HepG2 (cell line): Measurements from ENCODE around the gene USP17L10.
"Not testable (repeated sequence)": the region's sequence is repeated elsewhere in the genome, so short reads cannot be mapped to it uniquely, and the experiment has no call there.

ENCODE experiments used
- AHR ChIP-seq: IDR thresholded peaks from 2 replicates; pipeline ENCODE4 v1.6.1; 2018; ENCODE audit warnings: missing genetic modification reagents, missing compliant biosample characterization
- ZNF367 ChIP-seq: sonication (generic); formaldehyde crosslinking; IDR thresholded peaks from 2 replicates; pipeline ENCODE4 v1.4.0; 2020; ENCODE audit warnings: missing genetic modification reagents, borderline replicate concordance
- TF ChIP-seq, protein P1 (sequence below): sonication (generic); formaldehyde crosslinking; IDR thresholded peaks from 2 replicates; pipeline ENCODE4 v1.5.0; 2020; ENCODE audit warnings: mild to moderate bottlenecking, missing genetic modification reagents, moderate library complexity

DNA sequence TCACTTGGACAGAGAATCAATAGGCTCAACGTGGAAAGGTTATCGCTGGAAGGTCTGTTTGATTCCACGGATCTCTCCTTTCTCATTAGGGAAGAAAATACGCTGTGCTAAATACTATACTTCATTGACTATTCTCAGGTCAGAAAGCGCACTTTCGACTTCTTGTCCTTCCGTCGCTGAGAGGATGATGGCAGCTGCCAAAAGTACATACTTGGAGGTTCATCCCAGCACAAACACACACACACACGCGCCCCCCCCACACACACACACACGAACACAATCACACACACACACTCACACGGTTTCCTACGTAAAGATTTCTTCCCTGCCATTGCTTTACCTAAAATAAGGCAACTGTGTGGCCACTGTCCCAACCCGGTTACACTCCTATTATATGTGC lies 4.2 kb downstream of the USP17L10 start:
- not testable (repeated sequence) for TF ChIP-seq AHR (CRISPR knock-in tag); ZNF367
- TF ChIP-seq, protein P1, sequence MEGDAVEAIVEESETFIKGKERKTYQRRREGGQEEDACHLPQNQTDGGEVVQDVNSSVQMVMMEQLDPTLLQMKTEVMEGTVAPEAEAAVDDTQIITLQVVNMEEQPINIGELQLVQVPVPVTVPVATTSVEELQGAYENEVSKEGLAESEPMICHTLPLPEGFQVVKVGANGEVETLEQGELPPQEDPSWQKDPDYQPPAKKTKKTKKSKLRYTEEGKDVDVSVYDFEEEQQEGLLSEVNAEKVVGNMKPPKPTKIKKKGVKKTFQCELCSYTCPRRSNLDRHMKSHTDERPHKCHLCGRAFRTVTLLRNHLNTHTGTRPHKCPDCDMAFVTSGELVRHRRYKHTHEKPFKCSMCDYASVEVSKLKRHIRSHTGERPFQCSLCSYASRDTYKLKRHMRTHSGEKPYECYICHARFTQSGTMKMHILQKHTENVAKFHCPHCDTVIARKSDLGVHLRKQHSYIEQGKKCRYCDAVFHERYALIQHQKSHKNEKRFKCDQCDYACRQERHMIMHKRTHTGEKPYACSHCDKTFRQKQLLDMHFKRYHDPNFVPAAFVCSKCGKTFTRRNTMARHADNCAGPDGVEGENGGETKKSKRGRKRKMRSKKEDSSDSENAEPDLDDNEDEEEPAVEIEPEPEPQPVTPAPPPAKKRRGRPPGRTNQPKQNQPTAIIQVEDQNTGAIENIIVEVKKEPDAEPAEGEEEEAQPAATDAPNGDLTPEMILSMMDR (CRISPR knock-in tag) = not testable (repeated sequence)
